ENCODE results near the gene ZNF417. TPM values are rescaled to one million over a fixed set of nuclear protein-coding genes. Genes with fewer than 3 reads are reported as not detected.
A peak's percentile ranks its signal among the peaks of the same experiment; 100 is the strongest.
"Not testable (repeated sequence)": the region's sequence is repeated elsewhere in the genome, so short reads cannot be mapped to it uniquely, and the experiment has no call there.

Gene ZNF417
- total and polyA plus RNA-seq, 2 of the 13 experiments (the other 11 are each of a cell fraction or from before 2014, with no cell fraction given) = 2.9 to 13.7 TPM

DNA sequence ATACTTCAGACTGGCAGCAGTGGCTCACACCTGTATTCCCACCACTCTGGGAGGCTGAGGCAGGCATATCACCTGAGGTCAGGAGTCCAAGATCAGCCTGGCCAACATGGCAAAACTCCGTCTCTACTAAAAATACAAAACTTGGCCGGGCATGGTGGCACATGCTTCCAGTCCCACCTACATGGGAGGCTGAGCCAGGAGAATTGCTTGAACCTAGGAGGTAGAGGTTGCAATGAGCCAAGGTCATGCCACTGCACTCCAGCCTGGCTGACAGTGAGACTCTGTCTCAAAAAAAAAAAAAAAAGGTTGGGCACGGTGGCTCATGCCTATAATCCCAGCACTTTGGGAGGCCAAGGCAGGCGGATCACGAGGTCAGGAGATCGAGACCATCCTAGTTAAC, 46.7 kb downstream of the ZNF417 start:
- FAIRE-seq; H3K4me2 ChIP-seq (ENCODE audit: low read depth, low read length); H3K4me1 ChIP-seq (ENCODE audit: insufficient read depth, low read length); intact Hi-C loops (cut with micrococcal nuclease; ENCODE audit: unreplicated experiment); H3K9me3 ChIP-seq (ENCODE audit: low read length); H2AFZ ChIP-seq (ENCODE audit: low read length); H3K9ac ChIP-seq (ENCODE audit: insufficient read depth, low read depth, low read length); CTCF ChIA-PET (ENCODE audit: low intra/inter-chr PET ratio, low total read pairs); BruUV-seq (replicated peaks); DNase-seq (ENCODE audit: low spot score); H3K27me3 ChIP-seq (ENCODE audit: control insufficient read depth in 1 of 2, insufficient read depth in 2 of 2, low read length in 2 of 2); H3K27ac ChIP-seq (ENCODE audit: extremely low read length, insufficient read depth, low read length); POLR2A ChIA-PET; H3K4me3 ChIP-seq (replicated peaks in 1 of 3; ENCODE audit: insufficient read depth in 1 of 3, low read depth in 2 of 3, low read length in 3 of 3); H3K79me2 ChIP-seq (ENCODE audit: insufficient read depth, low read length); ATAC-seq; in situ Hi-C loops (cut with HindIII; ENCODE audit: extremely low pct_ligation_motif_present, low pct_unique_long_range_greater_than_20kb); H4K20me1 ChIP-seq (ENCODE audit: insufficient read depth, low read length): not testable (repeated sequence)
- peak; percentile 74; the same call in 1 of the 2 replicates for TF ChIP-seq ZC3H13 (CRISPR knock-in tag; IDR thresholded peaks at IDR 0.05)
- H3K36me3 ChIP-seq (replicated peaks in 1 of 2; ENCODE audit: control insufficient read depth in 1 of 2, insufficient read depth in 2 of 2, low read length in 2 of 2) = peaks cover 6 to 29% of the 10 kb centered on the region in 2 experiments
- 94% methylated on average over 6 of the region's 6 CpGs for WGBS (ENCODE audit: low lambda C conversion rate)

DNA sequence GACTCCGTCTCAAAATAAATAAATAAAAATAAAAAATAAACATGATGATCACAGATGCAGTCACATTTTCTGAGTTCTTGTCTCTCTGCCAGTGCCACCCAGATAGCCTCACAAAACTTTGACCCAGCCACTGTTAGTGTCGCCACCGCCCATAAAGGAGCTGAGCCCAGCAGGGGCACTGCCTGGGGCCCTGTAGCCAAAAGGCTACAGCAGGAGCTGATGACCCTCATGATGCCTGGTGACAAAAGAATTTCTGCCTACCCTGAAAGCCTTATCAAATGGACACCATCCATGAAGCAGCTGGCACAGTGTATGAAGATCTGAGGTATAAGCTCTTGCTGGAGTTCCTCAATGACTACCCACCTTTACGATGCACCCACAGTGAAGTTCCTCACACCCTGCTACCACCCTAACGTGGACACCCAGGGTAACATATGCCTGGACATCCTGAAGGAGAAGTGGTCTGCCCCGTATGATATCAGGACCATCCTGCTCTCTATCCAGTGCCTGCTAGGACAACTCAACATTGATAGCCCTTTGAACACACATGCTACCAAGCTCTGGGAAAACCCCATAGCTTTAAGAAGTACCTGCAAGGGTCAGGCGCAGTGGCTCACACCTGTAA, 48.4 kb downstream of the ZNF417 start:
- in situ Hi-C loops (cut with HindIII; ENCODE audit: extremely low pct_ligation_motif_present, low pct_unique_long_range_greater_than_20kb) = no loop called here
- Histone ChIP-seq H3K4me3 (replicated peaks in 1 of 3; ENCODE audit: insufficient read depth in 1 of 3, low read depth in 2 of 3, low read length in 3 of 3) (no peak overlapping the region), H3K4me2 (ENCODE audit: low read depth, low read length) (no peak overlapping the region), H3K27ac (ENCODE audit: extremely low read length, insufficient read depth, low read length) (no peak overlapping the region), H3K9me3 (ENCODE audit: low read length) (no peaks in the 10 kb centered on the region), H3K9ac (ENCODE audit: insufficient read depth, low read depth, low read length) (no peak overlapping the region), H3K79me2 (ENCODE audit: insufficient read depth, low read length) (no peaks in the 10 kb centered on the region), H2AFZ (ENCODE audit: low read length) (no peak overlapping the region), H3K4me1 (ENCODE audit: insufficient read depth, low read length) (no peaks in the 10 kb centered on the region), H3K36me3 (replicated peaks in 1 of 2; ENCODE audit: control insufficient read depth in 1 of 2, insufficient read depth in 2 of 2, low read length in 2 of 2) (peaks cover 8 to 38% of the 10 kb centered on the region in 2 experiments), H3K27me3 (ENCODE audit: control insufficient read depth in 1 of 2, insufficient read depth in 2 of 2, low read length in 2 of 2) (no peaks in the 10 kb centered on the region), H4K20me1 (ENCODE audit: insufficient read depth, low read length) (no peaks in the 10 kb centered on the region)
- intact Hi-C loops (cut with micrococcal nuclease; ENCODE audit: unreplicated experiment) = no loop called here
- ATAC-seq (no peak; the same call in 2 of the 3 replicates), FAIRE-seq (no peak), DNase-seq (ENCODE audit: low spot score) (no peak)
- WGBS (ENCODE audit: low lambda C conversion rate) = 97% methylated on average over 7 of the region's 7 CpGs
- POLR2A ChIA-PET = no interaction called here
- BruUV-seq (replicated peaks) = no TSS peak
- CTCF ChIA-PET (ENCODE audit: low intra/inter-chr PET ratio, low total read pairs) = no interaction called here
- TF ChIP-seq RBM22 (optimal IDR thresholded peaks at IDR 0.05; ENCODE audit: low read length) (peak; percentile 80), ATAD3A (CRISPR knock-in tag; IDR thresholded peaks at IDR 0.05) (no peak)

Other genes with a start within 250 kb of the ZNF417 start
- gene ZSCAN4, start 247.7 kb downstream of the ZNF417 start, total RNA-seq (2016; rRNA removed; fragmentation: Illumina TruSeq; extraction: Trizol) = 0.56 and 0.60 TPM in 2 replicates
- 0.68 and 0.73 TPM in 2 replicates for gene ZSCAN4, start 247.7 kb downstream of the ZNF417 start, polyA plus RNA-seq (2011; rRNA removed)
- 14.2 and 23.1 TPM in 2 replicates for gene ZNF551, start 234.6 kb downstream of the ZNF417 start, total RNA-seq (2016; rRNA removed; fragmentation: Illumina TruSeq; extraction: Trizol)
- 3.3 and 4.8 TPM in 2 replicates for gene ZNF551, start 234.6 kb downstream of the ZNF417 start, polyA plus RNA-seq (2011; rRNA removed)
- gene ZNF154, start 207.4 kb downstream of the ZNF417 start, total RNA-seq (2016; rRNA removed; fragmentation: Illumina TruSeq; extraction: Trizol) = not detected in 2 replicates
- not detected in 2 replicates for gene ZNF154, start 207.4 kb downstream of the ZNF417 start, polyA plus RNA-seq (2011; rRNA removed)
- gene ZNF671, start 189.0 kb downstream of the ZNF417 start, total RNA-seq (2016; rRNA removed; fragmentation: Illumina TruSeq; extraction: Trizol) = not detected in 2 replicates
- gene ZNF671, start 189.0 kb downstream of the ZNF417 start, polyA plus RNA-seq (2011; rRNA removed) = not detected in 2 replicates
- gene ZNF776, start 169.8 kb downstream of the ZNF417 start, total RNA-seq (2016; rRNA removed; fragmentation: Illumina TruSeq; extraction: Trizol) = 15.6 and 16.9 TPM in 2 replicates
- gene ZNF776, start 169.8 kb downstream of the ZNF417 start, polyA plus RNA-seq (2011; rRNA removed) = 7.6 and 8.2 TPM in 2 replicates
- gene ZNF586, start 146.9 kb downstream of the ZNF417 start, total RNA-seq (2016; rRNA removed; fragmentation: Illumina TruSeq; extraction: Trizol) = 2.1 and 3.4 TPM in 2 replicates
- gene ZNF586, start 146.9 kb downstream of the ZNF417 start, polyA plus RNA-seq (2011; rRNA removed) = 0.50 and 0.89 TPM in 2 replicates
- 16.3 and 16.6 TPM in 2 replicates for gene ZNF552, start 101.7 kb downstream of the ZNF417 start, total RNA-seq (2016; rRNA removed; fragmentation: Illumina TruSeq; extraction: Trizol)
- gene ZNF552, start 101.7 kb downstream of the ZNF417 start, polyA plus RNA-seq (2011; rRNA removed) = 8.1 and 11.7 TPM in 2 replicates
- gene ZNF587B, start 86.3 kb downstream of the ZNF417 start, total RNA-seq (2016; rRNA removed; fragmentation: Illumina TruSeq; extraction: Trizol) = 29.9 and 33.6 TPM in 2 replicates
- 4.3 and 5.2 TPM in 2 replicates for gene ZNF587B, start 86.3 kb downstream of the ZNF417 start, polyA plus RNA-seq (2011; rRNA removed)
- gene ZNF587, start 66.7 kb downstream of the ZNF417 start, total RNA-seq (2016; rRNA removed; fragmentation: Illumina TruSeq; extraction: Trizol) = 17.5 and 22.9 TPM in 2 replicates
- gene ZNF587, start 66.7 kb downstream of the ZNF417 start, polyA plus RNA-seq (2011; rRNA removed) = 8.7 and 12.6 TPM in 2 replicates
- gene ZNF814, start 27.6 kb downstream of the ZNF417 start, total RNA-seq (2016; rRNA removed; fragmentation: Illumina TruSeq; extraction: Trizol) = 2.3 and 3.4 TPM in 2 replicates
- 2.1 and 2.5 TPM in 2 replicates for gene ZNF814, start 27.6 kb downstream of the ZNF417 start, polyA plus RNA-seq (2011; rRNA removed)
- gene ZNF418, start 18.8 kb upstream of the ZNF417 start, total RNA-seq (2016; rRNA removed; fragmentation: Illumina TruSeq; extraction: Trizol) = 0.27 TPM in 1 of 2 replicates, not detected in the other
- 0.03 and 0.07 TPM in 2 replicates for gene ZNF418, start 18.8 kb upstream of the ZNF417 start, polyA plus RNA-seq (2011; rRNA removed)
- 6.0 and 6.7 TPM in 2 replicates for gene ZNF256, start 31.1 kb upstream of the ZNF417 start, total RNA-seq (2016; rRNA removed; fragmentation: Illumina TruSeq; extraction: Trizol)
- 3.1 and 3.8 TPM in 2 replicates for gene ZNF256, start 31.1 kb upstream of the ZNF417 start, polyA plus RNA-seq (2011; rRNA removed)
- gene C19orf18, start 57.9 kb upstream of the ZNF417 start, total RNA-seq (2016; rRNA removed; fragmentation: Illumina TruSeq; extraction: Trizol) = 0.22 and 0.38 TPM in 2 replicates
- gene C19orf18, start 57.9 kb upstream of the ZNF417 start, polyA plus RNA-seq (2011; rRNA removed) = 0.55 and 0.56 TPM in 2 replicates
- gene ZNF606, start 86.2 kb upstream of the ZNF417 start, total RNA-seq (2016; rRNA removed; fragmentation: Illumina TruSeq; extraction: Trizol) = 8.4 and 14.8 TPM in 2 replicates
- gene ZNF606, start 86.2 kb upstream of the ZNF417 start, polyA plus RNA-seq (2011; rRNA removed) = 4.2 and 5.2 TPM in 2 replicates
- not detected in 2 replicates for gene ZSCAN1, start 117.4 kb upstream of the ZNF417 start, total RNA-seq (2016; rRNA removed; fragmentation: Illumina TruSeq; extraction: Trizol)
- gene ZSCAN1, start 117.4 kb upstream of the ZNF417 start, polyA plus RNA-seq (2011; rRNA removed) = not detected in 2 replicates
- not detected in 2 replicates for gene ZNF135, start 142.7 kb upstream of the ZNF417 start, total RNA-seq (2016; rRNA removed; fragmentation: Illumina TruSeq; extraction: Trizol)
- gene ZNF135, start 142.7 kb upstream of the ZNF417 start, polyA plus RNA-seq (2011; rRNA removed) = not detected in 2 replicates
- gene ZSCAN18, start 181.6 kb upstream of the ZNF417 start, total RNA-seq (2016; rRNA removed; fragmentation: Illumina TruSeq; extraction: Trizol) = not detected in 2 replicates
- gene ZSCAN18, start 181.6 kb upstream of the ZNF417 start, polyA plus RNA-seq (2011; rRNA removed) = 0.10 TPM in 1 of 2 replicates, not detected in the other
- gene ZNF329, start 234.2 kb upstream of the ZNF417 start, total RNA-seq (2016; rRNA removed; fragmentation: Illumina TruSeq; extraction: Trizol) = 9.6 and 11.4 TPM in 2 replicates
- 3.8 and 4.6 TPM in 2 replicates for gene ZNF329, start 234.2 kb upstream of the ZNF417 start, polyA plus RNA-seq (2011; rRNA removed)

Measured in HepG2 (cell line).